Measurements from ENCODE around the gene SIL1.
"Not testable (repeated sequence)": the region's sequence is repeated elsewhere in the genome, so short reads cannot be mapped to it uniquely, and the experiment has no call there.

The SIL1 gene

DNA sequence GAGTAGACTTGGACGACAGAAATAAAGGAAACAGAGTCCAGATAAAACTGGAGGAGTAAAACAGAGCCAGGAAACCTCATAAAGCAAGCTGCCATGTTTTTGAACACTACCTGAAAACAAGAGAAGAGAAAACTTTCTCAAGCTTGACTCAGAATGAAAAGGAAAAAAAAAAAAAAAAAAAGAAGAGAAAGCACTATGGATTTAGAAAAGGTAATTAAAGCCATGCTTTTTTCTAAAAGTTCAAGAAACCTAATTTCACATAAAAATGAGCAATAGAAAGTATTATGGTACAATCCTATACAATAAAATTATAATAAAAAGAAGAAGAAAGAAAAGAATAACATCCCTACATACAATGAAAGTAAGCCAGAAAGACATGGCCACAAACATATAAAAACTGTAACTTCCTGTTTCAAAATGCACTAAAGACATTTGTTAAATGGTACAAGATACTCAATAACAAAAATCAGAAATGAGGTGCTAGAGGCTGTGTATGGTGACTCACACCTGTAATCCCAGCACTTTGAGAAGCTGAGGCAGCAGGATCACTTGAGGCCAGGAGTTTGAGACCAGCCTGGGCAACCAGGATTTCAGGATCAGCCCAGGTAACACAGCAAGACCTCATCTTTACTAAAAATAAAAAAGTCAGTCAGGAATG, 129.5 kb downstream of the SIL1 start:
- no peak for DNase-seq (ENCODE audit: low read depth in 3 of 3)

- DNase-seq (ENCODE audit: low read depth in 3 of 3): no peak
Measured at GRCh38 chr5:139068060-139068459, 130.1 kb downstream of the SIL1 start.

- no peak for DNase-seq (ENCODE audit: low read depth in 3 of 3)
Measured at GRCh38 chr5:139065306-139065705, 132.9 kb downstream of the SIL1 start.

GRCh38 chr5:139064613-139065012, 133.6 kb downstream of the SIL1 start:
- DNase-seq (ENCODE audit: low read depth in 3 of 3): no peak

DNA sequence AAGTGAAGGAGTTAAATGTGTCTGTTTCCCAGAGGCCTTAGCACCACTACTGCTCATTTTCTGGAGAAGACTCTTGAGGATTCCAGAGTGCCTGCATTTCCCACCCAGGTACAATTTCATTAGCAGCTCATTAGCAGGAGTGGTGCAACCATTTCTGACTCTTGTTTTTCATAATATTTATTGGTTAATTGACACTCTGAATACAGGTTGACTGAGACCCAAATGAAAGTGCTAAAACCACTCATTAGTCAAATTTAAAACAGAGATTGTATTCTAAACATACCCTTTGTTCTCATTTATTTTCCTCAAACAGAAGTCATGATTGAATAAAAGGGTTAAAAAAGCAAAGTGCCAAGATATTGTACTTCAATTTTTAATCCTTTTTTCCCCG, 134.5 kb downstream of the SIL1 start:
- DNase-seq (ENCODE audit: low read depth in 3 of 3): no peak

- DNase-seq (ENCODE audit: low read depth in 3 of 3): no peak
Measured at GRCh38 chr5:139062910-139063663, 135.1 kb downstream of the SIL1 start.

GRCh38 chr5:139061856-139062255, 136.3 kb downstream of the SIL1 start:
- no peak for DNase-seq (ENCODE audit: low read depth in 3 of 3)

- DNase-seq (ENCODE audit: low read depth in 3 of 3): no peak
Measured at GRCh38 chr5:139061274-139061673, 136.9 kb downstream of the SIL1 start.

DNA sequence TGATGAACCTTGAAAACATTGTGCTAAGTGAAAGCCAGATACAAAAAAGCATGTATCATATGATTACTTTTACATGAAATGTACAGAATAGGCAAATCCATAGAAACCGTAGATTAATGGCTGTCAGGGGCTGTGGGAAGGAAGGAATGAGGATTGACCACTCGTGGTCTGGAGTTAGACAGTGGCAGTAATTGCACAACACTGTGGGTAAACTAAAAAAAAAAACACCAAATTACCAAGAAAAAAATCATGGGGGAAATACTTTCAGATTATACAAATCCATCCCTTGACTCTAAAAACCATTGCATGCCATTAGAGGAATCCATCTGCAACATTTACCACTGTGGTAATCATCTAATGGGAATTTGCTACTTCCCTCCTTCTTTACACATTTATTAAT, 140.0 kb downstream of the SIL1 start:
- DNase-seq (ENCODE audit: low read depth in 3 of 3): no peak

- DNase-seq (ENCODE audit: low read depth in 3 of 3): not testable (repeated sequence)
Measured at GRCh38 chr5:139057045-139057939, 140.9 kb downstream of the SIL1 start.

- DNase-seq (ENCODE audit: low read depth in 3 of 3): no peak
Measured at GRCh38 chr5:139052975-139053374, 145.2 kb downstream of the SIL1 start.

GRCh38 chr5:139051392-139051791, 146.8 kb downstream of the SIL1 start:
- DNase-seq (ENCODE audit: low read depth in 3 of 3): no peak

DNA sequence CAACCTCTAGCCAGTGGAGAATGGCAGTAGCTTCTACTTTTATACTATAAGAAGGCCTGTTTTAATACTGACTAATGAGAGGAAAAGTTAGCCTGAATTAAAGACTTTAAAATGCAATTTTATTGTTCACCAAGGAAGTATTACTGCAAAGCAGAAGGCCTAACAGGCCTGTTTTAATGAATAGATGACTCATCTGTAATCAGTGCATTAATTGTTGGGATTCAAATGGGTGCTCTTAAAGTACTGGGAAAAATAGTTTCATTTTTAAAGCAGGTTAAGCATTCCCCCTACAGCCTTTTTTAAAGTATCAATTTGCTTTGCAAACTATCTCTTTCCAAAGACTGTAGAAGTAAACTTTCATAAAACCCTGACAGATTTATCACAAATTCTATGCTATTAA, 147.7 kb downstream of the SIL1 start:
- no peak for DNase-seq (ENCODE audit: low read depth in 3 of 3)

DNA sequence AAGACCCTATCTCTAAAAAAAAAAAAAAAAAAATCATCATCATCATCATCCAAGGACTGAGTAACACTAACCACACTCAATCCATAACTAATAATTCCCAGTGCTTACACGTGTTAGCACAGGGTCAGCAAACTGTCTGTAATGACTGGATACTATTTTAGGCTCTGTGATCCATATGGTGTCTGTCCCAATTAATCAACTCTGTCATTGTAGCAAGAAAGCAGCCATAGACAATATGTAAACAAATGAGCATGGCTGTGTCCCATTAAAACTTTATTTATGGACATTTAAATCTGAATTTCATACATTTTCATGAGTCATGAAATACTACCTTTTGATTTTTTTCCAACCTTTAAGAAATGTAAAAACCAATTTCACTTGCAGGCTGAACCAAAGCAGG, 148.4 kb downstream of the SIL1 start:
- no peak for DNase-seq (ENCODE audit: low read depth in 3 of 3)

DNA sequence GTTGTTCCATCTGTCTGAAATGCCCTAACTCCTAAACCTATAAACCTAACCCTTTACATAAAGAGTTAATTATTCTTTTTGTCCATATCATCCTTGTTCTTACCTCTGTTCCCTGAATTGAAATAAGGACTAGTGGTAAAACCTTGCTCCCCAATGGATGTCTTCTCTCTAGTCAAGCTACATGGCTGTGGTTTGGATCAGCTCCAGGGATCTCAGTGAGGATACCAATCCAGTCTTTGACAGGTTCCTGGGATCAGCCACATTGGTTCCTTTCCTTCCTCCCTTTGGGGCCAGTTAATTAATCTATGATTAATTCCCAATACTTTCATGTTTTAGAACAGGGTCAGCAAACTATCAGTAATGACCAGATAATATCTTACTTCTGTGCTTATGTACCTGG, 151.6 kb downstream of the SIL1 start:
- no peak for DNase-seq (ENCODE audit: low read depth in 3 of 3)

GRCh38 chr5:139043157-139043905, 154.8 kb downstream of the SIL1 start:
- no peak for DNase-seq (ENCODE audit: low read depth in 3 of 3)

- DNase-seq (ENCODE audit: low read depth in 3 of 3): no peak
Measured at GRCh38 chr5:139040081-139040480, 158.1 kb downstream of the SIL1 start.

- DNase-seq (ENCODE audit: low read depth in 3 of 3): no peak
Measured at GRCh38 chr5:139038613-139039305, 159.4 kb downstream of the SIL1 start.

GRCh38 chr5:139037732-139038131, 160.4 kb downstream of the SIL1 start:
- no peak for DNase-seq (ENCODE audit: low read depth in 3 of 3)

DNA sequence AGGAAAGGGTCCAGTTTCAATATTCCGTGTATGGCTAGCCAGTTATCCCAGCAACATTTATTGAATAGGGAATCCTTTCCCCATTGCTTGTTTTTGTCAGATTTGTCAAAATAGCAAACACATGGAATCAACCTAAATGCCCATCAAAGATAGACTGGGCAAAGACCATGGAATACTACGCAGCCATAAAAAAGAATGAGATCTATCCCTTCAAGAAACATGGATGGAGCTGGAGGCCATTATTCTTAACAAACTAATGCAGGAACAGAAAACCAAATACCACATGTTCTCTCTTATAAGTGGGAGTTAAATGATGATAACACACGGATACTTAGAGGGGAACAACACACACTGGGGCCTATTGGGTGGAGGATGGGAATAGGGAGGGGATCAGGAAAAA, 161.8 kb downstream of the SIL1 start:
- not testable (repeated sequence) for DNase-seq (ENCODE audit: low read depth in 3 of 3)

DNA sequence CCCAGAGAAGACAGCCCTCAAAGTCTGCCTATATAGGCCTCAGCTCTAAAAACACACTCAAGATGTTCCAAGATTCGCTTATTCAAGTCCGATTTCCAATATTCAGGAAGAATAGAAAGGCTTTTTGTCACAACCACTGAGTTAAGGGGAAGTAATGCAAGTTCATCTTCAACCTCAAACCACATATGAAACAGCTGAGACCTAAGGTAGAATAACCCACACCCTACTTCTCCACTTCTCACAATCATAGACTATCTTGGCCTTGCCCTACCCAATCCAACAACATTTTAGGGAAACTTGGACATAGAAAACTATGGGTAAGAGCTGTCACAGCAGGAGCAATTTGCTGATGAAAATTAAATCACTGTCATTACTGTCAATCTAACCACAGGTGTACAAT, 171.0 kb downstream of the SIL1 start:
- no peak for DNase-seq (ENCODE audit: low read depth in 3 of 3)
